OCI-M2 (cell line): ENCODE data around the gene SLC37A2.
"Not testable (repeated sequence)": the region's sequence is repeated elsewhere in the genome, so short reads cannot be mapped to it uniquely, and the experiment has no call there.

Experiments
- DNase-seq: peaks from one replicate; lab custom pipeline; 2025; ENCODE audit not compliant: unreplicated experiment; lab: John Stamatoyannopoulos, UW

Gene SLC37A2

DNA sequence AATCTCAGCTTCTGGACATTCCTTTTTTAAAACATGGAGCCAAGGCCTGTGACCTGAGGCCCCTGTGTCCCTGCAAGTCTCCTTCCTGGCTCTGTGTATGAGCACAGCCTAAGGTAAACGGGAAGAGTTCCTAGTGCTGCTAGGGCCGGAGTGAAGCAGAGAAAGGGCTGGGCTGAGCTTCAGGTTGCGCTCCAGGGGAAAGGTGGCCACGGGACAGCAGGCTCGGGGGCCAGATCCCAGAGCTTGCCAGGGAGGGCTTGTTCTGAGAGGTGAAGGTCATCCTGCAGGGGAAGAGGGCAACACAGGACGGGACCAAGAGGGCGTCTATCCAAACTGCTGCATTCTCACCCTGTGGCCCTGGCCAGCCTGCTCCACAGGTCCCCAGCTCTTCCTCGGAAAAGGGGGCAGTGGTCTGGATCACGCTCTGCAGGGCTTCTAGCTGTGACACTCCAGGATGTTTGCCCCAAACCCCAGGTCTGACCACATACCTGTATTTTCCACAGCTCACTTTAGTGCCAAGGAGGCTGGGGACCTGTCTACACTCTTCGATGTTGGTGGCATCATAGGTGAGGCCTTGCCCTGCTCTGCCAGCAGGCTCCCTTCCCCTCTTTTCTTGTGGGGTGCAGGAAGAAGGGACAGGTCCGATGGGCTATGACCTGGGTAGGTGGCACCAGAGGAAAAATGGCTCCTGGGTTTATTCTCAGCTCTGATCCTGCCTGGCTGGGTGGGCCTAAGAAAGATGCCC, 20.4 kb downstream of the SLC37A2 start:
- DNase-seq = no peak

DNA sequence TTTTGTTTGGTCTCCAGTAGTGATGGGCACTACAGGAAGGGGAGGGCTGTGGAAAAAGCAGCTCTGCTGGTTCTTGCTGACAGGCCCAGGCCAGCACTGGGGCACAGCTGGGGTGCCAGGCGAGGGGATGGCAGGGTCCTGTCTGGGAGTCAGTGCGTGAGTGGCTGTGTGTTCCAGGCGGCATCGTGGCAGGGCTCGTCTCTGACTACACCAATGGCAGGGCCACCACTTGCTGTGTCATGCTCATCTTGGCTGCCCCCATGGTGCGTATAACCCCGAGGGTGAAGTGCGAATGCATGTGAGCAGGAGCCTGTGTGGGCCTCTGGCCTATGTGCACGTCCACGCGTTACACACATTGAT, 20.9 kb downstream of the SLC37A2 start:
- DNase-seq = no peak

DNA sequence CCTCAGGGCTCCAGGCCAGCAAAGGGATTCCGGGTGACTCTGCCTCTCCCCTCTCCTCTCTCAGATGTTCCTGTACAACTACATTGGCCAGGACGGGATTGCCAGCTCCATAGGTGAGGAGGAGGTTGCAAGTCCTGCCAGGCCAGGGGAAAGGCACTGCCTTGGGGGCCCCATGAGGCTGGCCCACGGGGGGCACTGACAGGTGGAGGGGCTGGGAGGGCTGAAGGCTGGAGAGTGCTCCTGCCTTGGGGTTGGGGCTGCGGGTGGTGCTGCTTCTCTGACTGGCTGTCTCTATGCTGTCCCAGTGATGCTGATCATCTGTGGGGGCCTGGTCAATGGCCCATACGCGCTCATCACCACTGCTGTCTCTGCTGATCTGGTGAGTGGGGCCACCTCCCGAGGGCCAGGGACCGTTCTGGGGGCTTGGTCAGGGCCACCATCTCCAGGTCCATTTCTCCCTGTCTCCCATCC, 21.7 kb downstream of the SLC37A2 start:
- DNase-seq = no peak

DNA sequence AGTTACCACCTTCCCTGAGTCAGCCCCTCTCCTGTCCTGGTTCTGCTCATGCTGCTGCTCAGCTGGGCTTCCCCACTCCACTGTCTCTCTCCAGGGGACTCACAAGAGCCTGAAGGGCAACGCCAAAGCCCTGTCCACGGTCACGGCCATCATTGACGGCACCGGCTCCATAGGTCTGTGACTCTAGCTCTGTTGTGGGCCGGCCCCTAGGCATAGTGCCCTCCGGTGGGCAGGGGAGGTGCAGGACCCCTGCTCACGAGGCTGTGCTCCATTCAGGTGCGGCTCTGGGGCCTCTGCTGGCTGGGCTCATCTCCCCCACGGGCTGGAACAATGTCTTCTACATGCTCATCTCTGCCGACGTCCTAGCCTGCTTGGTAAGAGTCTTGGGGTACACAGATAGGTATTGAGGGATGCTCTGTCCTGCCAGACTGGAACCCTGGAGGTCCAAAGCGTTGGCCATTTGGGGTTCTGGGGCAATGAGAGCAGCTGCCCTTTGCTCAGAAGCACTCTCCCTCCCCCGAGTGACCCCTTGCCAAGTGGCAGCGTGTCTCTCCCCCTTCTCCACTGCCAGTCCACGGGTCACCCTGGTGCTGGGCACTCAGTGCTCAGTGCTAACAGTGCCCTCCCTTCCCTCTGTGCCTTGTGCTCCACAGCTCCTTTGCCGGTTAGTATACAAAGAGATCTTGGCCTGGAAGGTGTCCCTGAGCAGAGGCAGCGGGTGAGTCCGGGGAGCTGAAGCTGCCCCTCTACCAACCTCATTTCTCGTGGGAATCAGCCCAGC, 22.4 kb downstream of the SLC37A2 start:
- no peak for DNase-seq

DNA sequence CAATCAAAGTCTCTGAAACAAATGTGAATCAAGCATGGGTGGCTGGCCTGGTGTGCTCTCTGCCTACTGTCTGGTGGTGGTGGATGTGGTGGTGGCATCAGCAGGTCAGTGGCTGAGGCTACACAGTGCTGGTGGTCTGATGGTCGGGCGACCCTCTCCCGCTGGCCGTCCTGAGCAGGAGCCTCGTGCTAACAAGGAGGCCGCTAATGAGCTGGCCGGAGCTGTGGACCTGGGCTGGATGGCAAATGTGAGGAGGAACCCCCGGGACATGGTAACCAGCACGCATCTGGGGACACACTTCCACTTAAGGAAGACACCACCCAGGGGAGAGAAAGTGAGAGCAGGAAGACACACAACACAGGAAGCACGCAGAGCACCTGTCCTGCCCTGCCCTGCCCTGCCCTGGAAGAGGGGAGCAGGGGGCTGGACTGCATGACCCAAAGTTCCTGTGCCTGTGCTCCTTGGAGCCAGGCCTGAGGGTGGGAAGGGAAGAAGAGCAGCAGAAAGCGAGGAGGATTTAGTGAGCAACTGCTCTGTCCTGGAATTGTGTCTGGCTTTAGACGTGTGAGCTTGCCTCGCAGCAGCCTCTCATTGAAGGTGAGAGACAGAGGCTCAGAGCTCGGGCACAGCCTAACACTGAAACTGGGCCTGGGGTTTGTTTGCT, 23.7 kb downstream of the SLC37A2 start:
- DNase-seq = no peak

DNA sequence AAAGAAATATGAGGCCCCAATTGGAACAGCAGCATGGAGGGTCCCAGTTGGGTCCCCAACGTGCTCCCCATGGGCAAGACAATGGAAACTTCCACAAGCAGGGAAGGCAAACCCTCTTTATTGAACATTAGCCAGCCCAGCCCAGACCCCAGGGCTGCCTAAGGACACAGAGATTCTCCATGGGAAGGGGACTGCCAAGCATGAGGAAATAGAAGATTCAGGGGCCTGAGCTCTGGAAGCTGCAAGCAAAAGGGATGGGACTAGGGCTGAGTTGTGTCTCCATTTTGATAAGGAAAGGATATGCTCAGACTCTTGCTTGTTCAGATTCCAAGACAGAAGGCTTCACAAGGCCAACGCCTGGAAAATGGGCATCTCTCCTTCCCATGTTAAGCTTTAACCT, 25.0 kb downstream of the SLC37A2 start:
- DNase-seq = no peak

DNA sequence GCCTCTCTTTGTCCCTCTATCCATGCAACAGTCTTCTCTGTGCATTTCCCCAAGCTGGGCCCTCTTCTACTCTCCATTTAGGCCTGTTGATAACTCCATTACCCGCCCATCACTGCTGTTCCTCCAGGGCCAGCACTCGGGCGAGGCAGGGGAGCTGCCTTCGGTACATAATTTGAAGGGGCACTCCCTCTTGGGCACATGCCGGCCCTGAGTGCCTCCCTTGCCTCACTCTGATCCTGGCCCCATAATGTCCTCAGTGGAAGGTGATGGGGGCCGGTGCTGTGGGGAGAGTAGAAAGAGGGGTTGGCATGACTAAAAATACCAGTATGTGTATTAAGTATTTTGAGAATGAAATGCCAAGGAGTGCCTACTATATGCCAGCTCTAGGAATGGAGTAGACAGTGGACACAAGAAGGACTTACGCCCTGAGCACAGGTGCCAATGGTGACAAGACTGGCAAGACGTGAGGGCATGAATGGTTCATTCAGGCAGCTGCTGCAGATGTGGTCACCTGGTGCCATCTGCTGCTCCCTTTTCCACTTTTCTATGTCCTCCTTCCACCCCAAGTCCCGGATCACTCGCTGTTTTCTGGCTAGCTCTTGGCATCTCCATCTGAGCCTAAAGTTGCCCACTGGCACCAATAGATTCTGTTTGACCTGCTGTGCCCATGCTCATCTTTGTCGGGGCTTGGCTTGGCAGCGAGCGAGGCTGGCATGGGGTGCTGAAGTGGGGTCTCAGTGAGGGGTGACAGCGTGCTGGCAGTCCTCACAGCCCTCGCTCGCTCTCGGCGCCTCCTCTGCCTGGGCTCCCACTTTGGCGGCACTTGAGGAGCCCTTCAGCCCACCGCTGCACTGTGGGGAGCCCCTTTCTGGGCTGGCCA, 25.7 kb downstream of the SLC37A2 start:
- no peak for DNase-seq

DNA sequence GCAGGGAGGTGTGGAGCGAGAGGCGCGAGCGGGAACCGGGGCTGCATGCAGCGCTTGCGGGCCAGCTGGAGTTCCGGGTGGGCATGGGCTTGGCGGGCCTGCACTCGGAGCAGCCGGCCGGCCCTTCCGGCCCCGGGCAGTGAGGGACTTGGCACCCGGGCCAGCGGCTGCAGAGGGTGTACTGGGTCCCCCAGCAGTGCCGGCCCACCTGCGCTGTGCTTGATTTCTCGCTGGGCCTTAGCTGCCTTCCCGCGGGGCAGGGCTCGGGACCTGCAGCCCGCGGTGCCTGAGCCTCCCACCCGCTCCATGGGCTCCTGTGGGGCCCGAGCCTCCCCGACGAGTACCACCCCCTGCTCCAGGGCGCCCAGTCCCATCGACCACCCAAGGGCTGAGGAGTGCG, 26.4 kb downstream of the SLC37A2 start:
- not testable (repeated sequence) for DNase-seq

DNA sequence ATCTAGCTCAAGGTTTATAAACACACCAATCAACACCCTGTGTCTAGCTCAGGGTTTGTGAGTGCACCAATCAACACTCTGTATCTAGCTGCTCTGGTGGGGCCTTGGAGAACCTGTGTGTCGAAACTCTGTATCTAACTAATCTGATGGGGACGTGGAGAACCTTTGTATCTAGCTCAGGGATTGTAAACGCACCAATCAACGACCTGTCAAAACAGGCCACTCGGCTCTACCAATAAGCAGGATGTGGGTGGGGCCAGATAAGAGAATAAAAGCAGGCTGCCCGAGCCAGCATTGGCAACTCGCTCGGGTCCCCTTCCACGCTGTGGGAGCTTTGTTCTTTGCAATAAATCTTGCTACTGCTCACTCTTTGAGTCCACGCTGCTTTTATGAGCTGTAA, 27.0 kb downstream of the SLC37A2 start:
- DNase-seq = not testable (repeated sequence)

DNA sequence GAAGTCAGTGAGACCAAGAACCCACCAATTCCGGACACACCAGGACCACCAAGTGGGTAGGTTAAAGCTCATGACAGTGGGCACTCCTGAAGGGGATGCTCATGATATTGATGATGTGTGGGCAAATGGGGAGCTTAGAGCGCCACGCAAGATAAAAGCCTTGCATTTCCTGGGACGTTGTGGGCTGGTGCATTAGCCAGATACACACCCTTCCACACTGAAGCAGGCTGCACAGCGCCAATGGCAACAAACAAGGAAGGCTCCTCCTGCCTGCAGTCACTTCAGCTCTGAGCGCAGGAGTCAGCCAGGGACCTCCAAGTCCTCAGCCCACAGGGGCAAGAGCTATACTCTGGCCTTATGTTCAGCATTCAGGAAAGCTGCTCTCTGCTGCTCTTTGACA, 27.7 kb downstream of the SLC37A2 start:
- DNase-seq = no peak

DNA sequence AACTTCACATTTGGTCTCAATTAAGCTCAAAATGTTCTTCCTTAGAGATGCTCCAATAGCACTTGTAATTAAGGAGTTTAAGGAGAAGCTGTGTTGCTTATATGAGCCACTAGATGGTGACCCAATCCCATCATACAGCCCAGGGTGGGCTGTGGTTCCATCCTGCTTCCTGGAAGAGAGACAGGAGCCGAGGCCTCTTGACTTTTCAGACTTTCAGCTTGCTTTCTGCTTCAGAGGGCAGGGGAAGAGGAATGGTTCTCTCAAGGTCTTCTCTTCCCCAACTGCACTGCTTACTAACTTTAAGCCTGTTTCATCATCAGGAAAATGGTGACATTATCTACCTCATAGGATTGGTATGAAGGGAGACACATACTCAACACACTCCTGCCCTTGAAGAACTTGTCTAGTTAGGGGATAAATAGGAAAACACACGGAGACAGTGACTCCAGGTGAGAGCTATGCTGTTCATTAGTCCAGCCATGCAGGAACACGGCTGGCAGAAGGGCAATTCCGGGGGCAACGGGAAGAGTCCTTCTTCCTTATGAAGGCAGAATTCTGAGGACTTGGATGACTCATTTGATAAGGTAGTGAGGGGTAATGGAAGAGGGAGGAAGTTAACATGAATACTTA, 28.3 kb downstream of the SLC37A2 start:
- DNase-seq = no peak

DNA sequence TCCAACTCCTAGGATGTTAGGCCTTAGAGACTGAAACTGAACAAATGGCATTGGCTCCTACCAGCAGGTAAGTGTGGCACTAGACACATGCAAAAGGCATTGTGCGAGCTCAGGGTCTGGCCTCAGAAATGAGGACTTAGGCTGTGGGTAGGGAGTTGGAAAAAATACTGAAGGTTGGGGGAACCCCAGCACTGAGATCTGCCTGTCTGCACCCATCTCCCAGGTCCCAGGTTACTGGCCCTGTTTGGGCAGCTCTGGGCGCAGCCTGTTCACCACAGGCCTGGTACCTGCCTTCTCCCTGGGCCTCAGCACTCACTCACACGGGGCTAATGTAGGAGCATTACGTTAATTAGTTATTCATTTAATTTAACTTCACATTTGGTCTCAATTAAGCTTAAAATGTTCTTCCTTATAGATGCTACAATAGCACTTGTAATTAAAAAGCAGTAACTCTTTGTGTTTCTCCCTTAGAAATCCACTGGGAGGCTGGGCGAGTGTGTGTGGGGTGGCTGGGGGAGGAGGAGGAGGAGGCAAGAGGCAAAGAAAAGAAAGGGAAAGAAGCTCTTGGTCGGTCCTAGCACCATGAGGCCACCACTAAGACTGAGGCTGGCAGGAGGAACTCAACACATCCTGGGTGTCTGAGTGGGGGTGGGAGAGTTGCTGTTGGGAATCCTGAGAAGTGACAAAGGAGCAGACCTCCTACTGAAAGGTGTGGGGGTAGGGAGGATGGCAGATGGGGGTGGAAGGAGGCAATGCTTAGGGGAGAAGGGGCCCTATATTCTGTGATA, 29.0 kb downstream of the SLC37A2 start:
- no peak for DNase-seq

DNA sequence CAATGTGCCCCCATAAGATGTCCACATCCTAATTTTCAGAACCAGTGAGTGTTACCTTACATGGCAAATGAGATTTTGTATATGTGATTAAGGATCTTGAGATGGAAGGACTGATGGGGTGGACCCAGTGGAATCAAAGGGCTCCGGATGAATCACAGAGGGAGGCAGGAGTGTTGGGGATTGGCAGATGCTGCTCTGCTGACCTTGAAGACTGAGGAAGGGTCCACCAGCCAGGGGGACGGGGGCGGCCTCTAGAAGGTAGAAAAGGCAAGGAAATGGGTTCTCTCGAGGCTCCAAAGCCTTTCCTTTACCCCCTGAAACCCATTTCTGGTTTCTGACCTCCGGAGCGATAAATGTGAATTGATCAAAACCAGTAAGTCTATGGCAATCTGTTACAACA, 29.6 kb downstream of the SLC37A2 start:
- no peak for DNase-seq

DNA sequence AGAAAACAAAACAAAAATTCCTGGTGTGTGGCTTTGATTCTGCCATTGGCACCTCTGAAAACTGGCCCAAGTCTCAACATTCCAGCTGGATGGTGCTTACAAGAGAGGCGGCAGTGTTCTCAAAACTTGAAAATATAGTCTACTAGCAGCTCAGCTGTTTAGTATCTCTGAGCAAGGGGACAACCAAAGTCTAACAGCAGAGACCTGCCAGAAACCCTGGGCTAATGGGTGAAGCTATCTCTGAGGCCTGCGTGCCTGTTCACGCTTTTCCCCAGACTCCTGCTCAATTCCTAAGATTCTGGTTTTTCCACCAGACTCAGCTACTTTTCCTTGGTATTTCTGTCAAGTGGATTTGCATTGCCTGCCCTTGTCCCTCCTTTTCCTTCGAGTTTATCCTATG, 30.4 kb downstream of the SLC37A2 start:
- DNase-seq = no peak

DNA sequence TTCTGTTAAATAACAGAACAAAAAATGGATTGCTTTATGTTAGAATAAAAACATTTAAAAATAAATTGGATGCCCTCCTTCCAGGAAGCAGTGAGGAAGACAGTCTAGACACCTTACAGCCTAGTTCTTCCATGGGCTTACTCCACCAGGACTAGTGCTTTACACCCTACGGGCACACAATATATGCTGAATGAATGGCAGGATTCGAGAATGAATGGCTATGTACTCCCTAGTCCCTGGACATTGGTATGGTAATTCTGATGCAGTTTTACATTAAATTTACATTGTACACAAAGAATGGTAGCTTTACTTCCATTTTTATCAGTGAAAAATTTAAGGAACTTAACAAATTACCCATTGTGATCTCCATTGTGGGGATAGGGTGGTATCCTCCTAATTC, 31.6 kb downstream of the SLC37A2 start:
- no peak for DNase-seq

DNA sequence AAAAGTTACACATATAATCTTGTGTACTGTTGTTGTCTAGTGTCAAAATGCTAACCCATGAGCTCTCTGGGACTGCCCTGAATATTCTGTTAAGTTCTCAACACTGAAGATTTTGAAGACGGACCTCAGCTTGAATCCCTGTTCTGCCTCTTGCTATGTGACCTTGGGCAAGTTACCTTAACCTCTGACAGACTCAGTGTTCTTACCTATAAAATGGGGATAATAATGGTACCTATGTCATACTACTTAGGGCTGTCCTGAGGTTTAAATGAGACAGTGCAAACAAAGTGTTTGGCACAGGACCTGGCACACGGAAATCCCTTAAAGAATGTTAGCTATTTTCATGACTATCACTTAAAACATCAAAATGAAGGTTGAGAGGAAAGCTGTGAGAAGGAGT, 37.0 kb downstream of the SLC37A2 start:
- no peak for DNase-seq

DNA sequence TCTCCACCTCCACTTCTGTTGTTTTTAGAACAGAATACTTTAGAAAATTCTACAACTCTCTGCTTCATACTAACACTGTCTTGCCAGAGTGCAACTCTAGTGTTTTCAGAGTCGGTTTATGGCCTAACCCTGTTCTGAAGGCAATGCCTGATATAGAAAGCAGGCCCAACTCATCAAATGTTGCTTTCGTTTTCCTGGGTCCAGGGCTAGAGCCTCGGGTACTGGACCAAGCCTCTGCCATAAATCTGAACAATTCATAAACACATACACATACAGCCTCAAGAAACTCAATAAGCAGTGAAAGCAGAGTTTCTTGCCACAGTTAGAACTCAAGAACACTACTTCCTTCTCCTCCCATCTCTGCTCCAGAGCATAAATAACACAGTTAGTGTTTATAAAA, 38.5 kb downstream of the SLC37A2 start:
- no peak for DNase-seq

DNA sequence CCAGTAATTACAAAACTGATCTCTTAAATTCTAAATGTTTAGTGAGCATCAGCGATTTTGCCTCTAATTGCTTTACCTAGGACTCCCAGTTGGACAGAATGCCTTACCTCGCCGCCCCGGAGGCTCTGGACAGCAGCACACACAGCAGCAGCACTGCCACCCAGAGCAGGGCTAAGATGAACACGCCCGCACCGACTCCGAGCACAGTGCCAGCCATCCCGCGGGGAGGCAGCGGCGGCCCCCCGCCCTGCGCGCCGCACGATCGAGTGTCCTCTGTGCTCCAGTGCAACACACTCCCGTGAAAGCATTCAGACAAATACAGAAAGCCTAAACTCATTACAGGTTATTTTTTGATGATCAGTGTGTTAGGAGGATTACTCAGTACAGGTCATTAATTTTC, 38.9 kb downstream of the SLC37A2 start:
- no peak for DNase-seq

DNA sequence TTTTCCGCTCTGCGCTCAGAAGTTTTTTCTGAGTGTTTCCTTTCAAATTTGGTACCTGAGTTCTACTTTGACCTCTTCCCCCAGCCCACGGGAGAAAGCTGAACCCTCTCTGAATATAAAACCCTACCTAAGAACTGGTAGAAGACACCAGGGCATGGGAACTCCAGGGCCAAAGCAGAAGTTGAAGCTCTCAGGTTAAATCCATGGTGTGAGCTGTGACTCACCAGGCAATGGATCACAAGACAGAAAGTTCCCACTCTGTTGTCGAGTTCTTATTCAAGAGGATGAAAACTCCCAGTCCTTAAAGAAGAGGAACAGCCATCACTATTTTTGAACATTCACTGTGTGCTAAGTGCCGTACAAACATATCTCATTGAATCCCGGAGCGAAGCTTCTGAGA, 39.4 kb downstream of the SLC37A2 start:
- DNase-seq = no peak

DNA sequence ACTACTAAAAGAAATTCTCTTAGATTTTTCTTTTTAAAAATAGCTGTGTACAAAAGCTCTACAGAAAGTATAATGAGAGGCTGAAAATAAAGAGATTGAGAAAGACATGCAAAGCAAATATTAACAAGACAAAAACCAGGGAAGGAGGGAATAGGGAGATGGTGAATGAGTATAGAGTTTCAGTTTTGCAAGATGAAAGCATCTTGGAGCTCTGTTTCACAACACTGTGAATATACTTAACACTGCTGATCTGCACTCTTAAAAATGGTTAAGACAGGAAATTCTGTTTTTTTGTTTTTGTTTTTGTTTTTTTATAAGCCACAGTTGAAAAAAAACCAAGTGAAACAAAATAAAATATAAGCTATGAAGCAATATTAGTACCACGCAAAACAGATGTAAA, 42.8 kb downstream of the SLC37A2 start:
- DNase-seq = no peak
